ENCODE data around the gene ARHGEF11.

The ARHGEF11 gene

DNA sequence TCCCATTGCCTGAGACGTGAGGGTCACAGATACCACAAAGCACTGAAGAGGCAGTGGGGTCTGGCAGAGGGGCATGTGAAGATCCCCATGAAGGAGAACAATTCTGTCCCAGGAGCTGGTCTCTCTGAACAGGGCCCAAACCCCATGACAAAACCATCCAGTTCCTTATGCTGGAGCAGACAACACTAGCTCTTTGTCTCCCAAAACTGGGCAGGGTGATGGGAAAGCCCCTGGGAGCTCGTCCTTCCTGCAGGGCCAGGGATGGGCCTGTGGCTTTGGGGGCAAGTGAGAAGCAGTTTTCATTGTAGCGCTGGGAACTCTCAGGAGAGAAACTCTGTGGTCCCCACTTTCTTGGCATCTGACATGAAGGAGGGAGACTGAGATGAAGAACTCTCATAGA is 45.2 kb upstream of the ARHGEF11 start:
- Histone ChIP-seq H3K4me3 (ENCODE audit: low read depth, low read length) (no peak overlapping the region), H3K27ac (no peak overlapping the region), H3K27me3 (replicated peaks) (no peaks in the 10 kb centered on the region), H3K36me3 (replicated peaks) (no peaks in the 10 kb centered on the region)
- in situ Hi-C loops (cut with HindIII; ENCODE audit: low pct_ligation_motif_present, low sequenced_read_pairs): no loop called here
- TF ChIP-seq CTCF (IDR thresholded peaks at IDR 0.05; ENCODE audit: low read depth, low read length, missing control alignments): no peak
- no peak for DNase-seq

DNA sequence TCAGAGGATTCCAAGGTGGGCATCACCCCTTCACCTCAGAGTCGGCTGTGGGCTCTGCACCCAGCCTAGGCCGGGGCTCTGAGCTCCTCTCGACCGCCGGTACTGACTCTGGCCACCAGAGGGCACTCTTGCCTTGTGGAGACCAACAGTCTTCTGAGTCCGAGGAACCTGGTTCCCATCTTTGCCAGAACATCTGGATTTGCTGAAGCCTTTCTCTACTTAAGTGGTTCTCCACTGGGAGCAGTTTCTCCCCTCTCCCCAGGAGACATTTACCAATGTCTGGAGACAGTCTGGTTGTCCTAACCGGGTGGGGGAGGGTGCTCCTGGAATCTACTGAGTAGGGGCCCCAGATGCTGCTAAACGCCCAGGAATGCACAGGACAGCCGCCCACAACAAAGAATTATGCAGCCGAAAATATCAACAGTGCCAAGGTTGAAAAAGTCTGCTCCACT is 44.7 kb upstream of the ARHGEF11 start:
- Histone ChIP-seq H3K27me3 (replicated peaks) (no peaks in the 10 kb centered on the region), H3K36me3 (replicated peaks) (no peaks in the 10 kb centered on the region), H3K27ac (no peak overlapping the region), H3K4me3 (ENCODE audit: low read depth, low read length) (peak overlapping the region; percentile 17)
- in situ Hi-C loops (cut with HindIII; ENCODE audit: low pct_ligation_motif_present, low sequenced_read_pairs): no loop called here
- peak; percentile 95 for TF ChIP-seq CTCF (IDR thresholded peaks at IDR 0.05; ENCODE audit: low read depth, low read length, missing control alignments)
- peak; percentile 81 for DNase-seq

DNA sequence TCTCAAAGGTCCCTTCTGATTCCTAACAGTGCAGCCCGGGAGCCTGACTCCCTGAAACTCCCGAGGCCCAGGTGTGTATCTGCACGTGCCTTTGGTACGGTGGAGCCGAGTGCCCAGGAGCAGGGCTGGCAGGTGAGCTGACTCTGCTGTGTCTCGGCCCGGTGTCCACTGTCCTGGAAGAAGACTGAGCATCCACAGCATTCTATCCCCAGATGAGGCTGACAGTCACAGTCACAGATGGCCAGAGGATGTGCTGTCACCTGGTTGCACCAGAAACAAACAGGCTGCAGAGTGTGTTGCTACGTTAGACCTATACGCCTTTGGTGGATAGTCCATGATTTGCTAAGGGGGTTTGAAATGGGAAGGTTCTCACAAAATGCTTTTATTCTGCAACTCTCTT is 44.2 kb upstream of the ARHGEF11 start:
- no peak overlapping the region for H3K4me3 ChIP-seq (ENCODE audit: low read depth, low read length)
- in situ Hi-C loops (cut with HindIII; ENCODE audit: low pct_ligation_motif_present, low sequenced_read_pairs): no loop called here

DNA sequence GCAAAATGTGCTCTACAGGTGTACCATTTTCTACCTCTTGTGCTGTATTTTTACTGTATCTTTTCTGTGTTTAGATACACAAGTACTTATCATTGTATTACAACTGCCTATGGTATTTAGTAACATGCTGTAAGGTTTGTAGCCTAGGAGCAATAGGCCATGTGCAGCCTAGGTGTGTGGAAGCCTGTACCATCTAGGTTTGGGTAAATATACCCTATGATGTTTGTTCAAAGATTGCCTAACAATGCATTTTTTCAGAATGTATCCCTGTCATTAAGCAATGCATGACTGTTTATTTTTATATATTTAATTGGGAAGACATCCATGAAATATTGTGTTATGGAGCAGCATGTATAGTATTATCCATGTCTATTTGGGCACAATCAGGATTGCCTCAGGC is 43.1 kb upstream of the ARHGEF11 start:
- Histone ChIP-seq H3K27ac (no peak overlapping the region), H3K27me3 (replicated peaks) (no peaks in the 10 kb centered on the region), H3K4me3 (ENCODE audit: low read depth, low read length) (no peak overlapping the region), H3K36me3 (replicated peaks) (no peaks in the 10 kb centered on the region)
- no peak for TF ChIP-seq CTCF (IDR thresholded peaks at IDR 0.05; ENCODE audit: low read depth, low read length, missing control alignments)
- DNase-seq: no peak
- in situ Hi-C loops (cut with HindIII; ENCODE audit: low pct_ligation_motif_present, low sequenced_read_pairs): no loop called here

More for the DNA sequence above, 44.2 kb upstream of the ARHGEF11 start:
- TF ChIP-seq CTCF (IDR thresholded peaks at IDR 0.05; ENCODE audit: low read depth, low read length, missing control alignments): no peak
- Histone ChIP-seq H3K27ac (no peak overlapping the region), H3K27me3 (replicated peaks) (no peaks in the 10 kb centered on the region), H3K36me3 (replicated peaks) (no peaks in the 10 kb centered on the region)
- no peak for DNase-seq

DNA sequence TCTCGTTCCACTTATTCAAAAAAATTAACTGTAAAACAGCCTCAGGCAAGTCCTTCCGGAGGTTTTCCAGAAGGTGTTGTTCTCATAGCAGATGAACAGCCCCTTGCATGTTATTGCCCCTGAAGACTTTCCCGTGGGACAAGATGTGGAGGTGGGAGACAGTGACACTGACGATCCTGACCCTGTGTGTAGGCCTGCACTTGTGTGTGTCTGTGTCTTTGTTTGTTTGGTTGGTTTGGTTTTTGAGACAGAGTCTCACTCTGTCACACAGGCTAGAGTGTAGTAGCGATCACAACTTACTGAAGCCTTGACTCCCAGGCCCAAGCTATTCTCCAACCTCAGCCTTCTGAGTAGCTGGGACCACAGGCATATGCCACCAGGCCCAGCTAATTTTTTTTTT is 41.5 kb upstream of the ARHGEF11 start:
- Histone ChIP-seq H3K27me3 (replicated peaks) (no peaks in the 10 kb centered on the region), H3K27ac (no peak overlapping the region), H3K36me3 (replicated peaks) (no peaks in the 10 kb centered on the region), H3K4me3 (ENCODE audit: low read depth, low read length) (no peak overlapping the region)
- no peak for DNase-seq
- in situ Hi-C loops (cut with HindIII; ENCODE audit: low pct_ligation_motif_present, low sequenced_read_pairs): no loop called here
- no peak for TF ChIP-seq CTCF (IDR thresholded peaks at IDR 0.05; ENCODE audit: low read depth, low read length, missing control alignments)

DNA sequence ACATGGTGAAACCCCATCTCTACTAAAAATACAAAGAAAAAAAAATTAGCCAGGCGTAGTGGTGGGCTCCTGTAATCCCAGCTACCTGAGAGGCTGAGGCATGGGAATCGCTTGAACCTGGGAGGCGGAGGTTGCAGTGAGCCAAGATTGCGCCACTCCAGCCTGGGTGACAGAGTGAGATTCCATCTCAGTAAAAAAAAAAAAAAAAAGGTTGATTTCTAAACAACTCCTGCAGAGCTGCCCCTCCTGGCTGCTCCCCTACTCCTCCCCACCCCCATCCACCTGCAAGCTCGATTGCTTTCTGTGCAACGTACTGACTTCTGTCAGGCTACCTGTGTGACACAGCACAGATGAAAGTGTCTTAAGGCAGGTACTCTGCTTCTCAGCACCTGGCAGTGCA is 40.8 kb upstream of the ARHGEF11 start:
- TF ChIP-seq CTCF (IDR thresholded peaks at IDR 0.05; ENCODE audit: low read depth, low read length, missing control alignments): no peak
- in situ Hi-C loops (cut with HindIII; ENCODE audit: low pct_ligation_motif_present, low sequenced_read_pairs): no loop called here
- no peak overlapping the region for H3K27ac ChIP-seq

More for the DNA sequence above, 40.8 kb upstream of the ARHGEF11 start:
- Histone ChIP-seq H3K4me3 (ENCODE audit: low read depth, low read length) (no peak overlapping the region), H3K27me3 (replicated peaks) (no peaks in the 10 kb centered on the region), H3K36me3 (replicated peaks) (no peaks in the 10 kb centered on the region)
- no peak for DNase-seq

All from brain microvascular endothelial cell (primary cell).